Esophagus muscularis mucosa (tissue), 4 donors: ENCODE results near the gene MACROD2.

Experiments used
- EP300 ChIP-seq: sonication (generic); formaldehyde crosslinking; IDR thresholded peaks from one replicate; pipeline ENCODE4 v1.6.1; 2017; ENCODE audit warnings: antibody characterized with exemption
- POLR2A ChIP-seq: fragments of 450-650 bp; IDR thresholded peaks from one replicate; pipeline ENCODE4 v1.6.1; 2017; ENCODE audit warnings: antibody characterized with exemption, moderate library complexity, mild to moderate bottlenecking, low read depth
- TF ChIP-seq, protein P1 (sequence below), 3 experiments: fragments of 200-600 bp in 2 of 3; fragments of 450-650 bp in 1 of 3; sonication (generic) in 2 of 3; IDR thresholded peaks; one replicate each; pipeline ENCODE4 v1.5.1; 2017 to 2019; ENCODE audit warnings: antibody characterized with exemption in 3 of 3, mild to moderate bottlenecking in 2 of 3, moderate library complexity in 1 of 3

DNA sequence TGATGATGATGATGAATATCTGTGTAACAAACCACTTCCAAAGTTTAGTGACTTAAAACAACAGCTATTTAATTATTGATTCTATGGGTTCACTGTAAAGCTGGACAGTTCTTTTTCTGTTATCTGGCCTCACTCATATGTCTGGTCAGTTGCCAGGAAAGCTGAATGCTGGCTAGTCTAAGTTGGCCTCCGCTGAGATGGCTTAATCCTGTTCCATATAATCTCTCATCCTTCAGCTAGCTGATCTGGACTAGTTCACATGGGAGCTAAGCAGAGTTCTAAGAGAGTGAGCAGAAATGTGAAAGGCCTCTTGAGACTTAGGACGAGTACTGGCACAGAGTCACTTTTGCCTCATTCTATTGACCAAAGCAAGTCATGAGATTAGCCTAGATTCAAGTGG, 676.8 kb downstream of the MACROD2 start:
- TF ChIP-seq POLR2A (no peak), EP300 (no peak)
- TF ChIP-seq, protein P1, sequence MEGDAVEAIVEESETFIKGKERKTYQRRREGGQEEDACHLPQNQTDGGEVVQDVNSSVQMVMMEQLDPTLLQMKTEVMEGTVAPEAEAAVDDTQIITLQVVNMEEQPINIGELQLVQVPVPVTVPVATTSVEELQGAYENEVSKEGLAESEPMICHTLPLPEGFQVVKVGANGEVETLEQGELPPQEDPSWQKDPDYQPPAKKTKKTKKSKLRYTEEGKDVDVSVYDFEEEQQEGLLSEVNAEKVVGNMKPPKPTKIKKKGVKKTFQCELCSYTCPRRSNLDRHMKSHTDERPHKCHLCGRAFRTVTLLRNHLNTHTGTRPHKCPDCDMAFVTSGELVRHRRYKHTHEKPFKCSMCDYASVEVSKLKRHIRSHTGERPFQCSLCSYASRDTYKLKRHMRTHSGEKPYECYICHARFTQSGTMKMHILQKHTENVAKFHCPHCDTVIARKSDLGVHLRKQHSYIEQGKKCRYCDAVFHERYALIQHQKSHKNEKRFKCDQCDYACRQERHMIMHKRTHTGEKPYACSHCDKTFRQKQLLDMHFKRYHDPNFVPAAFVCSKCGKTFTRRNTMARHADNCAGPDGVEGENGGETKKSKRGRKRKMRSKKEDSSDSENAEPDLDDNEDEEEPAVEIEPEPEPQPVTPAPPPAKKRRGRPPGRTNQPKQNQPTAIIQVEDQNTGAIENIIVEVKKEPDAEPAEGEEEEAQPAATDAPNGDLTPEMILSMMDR (IDR thresholded peaks at IDR 0.05) = no peak
